Suprapubic skin (tissue), 4 donors: Measurements from ENCODE around the gene ETV7.

ENCODE experiments used
- CTCF ChIP-seq, 2 donors: fragments of 200-600 bp in 1 of 2; fragments of 450-650 bp in 1 of 2; sonication (generic) in 1 of 2; IDR thresholded peaks; one replicate each; pipeline ENCODE4 v1.5.1; 2016 to 2019; ENCODE audit warnings: antibody characterized with exemption in 2 of 2, mild to moderate bottlenecking in 1 of 2, moderate library complexity in 1 of 2
- EP300 ChIP-seq: sonication (generic); formaldehyde crosslinking; IDR thresholded peaks from one replicate; pipeline ENCODE4 v1.6.1; 2017; ENCODE audit warnings: antibody characterized with exemption
- POLR2A ChIP-seq, 2 donors: fragments of 450-650 bp; IDR thresholded peaks; one replicate each; pipeline ENCODE4 v1.6.1; 2017; ENCODE audit warnings: antibody characterized with exemption in 2 of 2, mild to moderate bottlenecking in 2 of 2, moderate library complexity in 2 of 2
- POLR2AphosphoS5 ChIP-seq, 3 donors: sonication (generic); formaldehyde crosslinking; IDR thresholded peaks; one replicate each; pipeline ENCODE4 v1.6.1; 2017; ENCODE audit warnings: antibody characterized with exemption in 3 of 3

- TF ChIP-seq CTCF (IDR thresholded peaks at IDR 0.05): no peak
- TF ChIP-seq POLR2A (IDR thresholded peaks at IDR 0.05): no peak
- TF ChIP-seq EP300: no peak
- TF ChIP-seq POLR2AphosphoS5 (IDR thresholded peaks at IDR 0.05): no peak
Measured at GRCh38 chr6:36355819-36356218, 31.6 kb downstream of the ETV7 start.
